A673 (cell line): ENCODE data around the gene IL1R1. TPM values are rescaled to one million over a fixed set of nuclear protein-coding genes. Genes with fewer than 3 reads are reported as not detected.

Experiments
- BruUV-seq: library from RNA; stranded (reverse); fragments of 400-500 nt; replicated peaks from 2 replicates; lab custom pipeline; 2021; lab: Mats Ljungman, UMichigan
- CTCF ChIA-PET: fragments of 300-600 bp; sonication (Branson Sonifier 250); formaldehyde crosslinking; loops from one replicate; lab custom pipeline; 2022; ENCODE audit warnings: antibody characterized with exemption; lab: Charles Lee
- POLR2A ChIA-PET: fragments of 300-600 bp; sonication (Branson Sonifier 250); formaldehyde crosslinking; loops from one replicate; lab custom pipeline; 2022; ENCODE audit warnings: antibody characterized with exemption; ENCODE audit not compliant: low non-redundant PET; lab: Charles Lee
- DNase-seq: peaks from one replicate; pipeline ENCODE4 v3.0.0-alpha.2; 2015; ENCODE audit warnings: low spot score
- H3K27ac ChIP-seq: fragments of 200-600 bp; sonication (generic); 2 replicates; pipeline ENCODE4 v1.5.1; 2016; ENCODE audit warnings: mixed run types, low read depth, mild to moderate bottlenecking, mixed read lengths, antibody characterized with exemption, low read length; ENCODE audit not compliant: poor library complexity, severe bottlenecking
- H3K27me3 ChIP-seq: fragments of 200-600 bp; sonication (generic); replicated peaks from 2 replicates; pipeline ENCODE4 v1.6.1; 2017; ENCODE audit warnings: mixed run types, low read depth, mild to moderate bottlenecking, mixed read lengths, antibody characterized with exemption, low read length; ENCODE audit not compliant: insufficient read depth, poor library complexity
- H3K36me3 ChIP-seq: fragments of 200-600 bp; sonication (generic); 2 replicates; pipeline ENCODE4 v1.6.1; 2016; ENCODE audit warnings: mixed run types, mild to moderate bottlenecking, mixed read lengths, antibody characterized with exemption, low read length; ENCODE audit not compliant: insufficient read depth, poor library complexity, severe bottlenecking
- H3K4me1 ChIP-seq: fragments of 200-600 bp; sonication (generic); 2 replicates; pipeline ENCODE4 v1.6.1; 2017; ENCODE audit warnings: mixed run types, mild to moderate bottlenecking, mixed read lengths, antibody characterized with exemption, low read length; ENCODE audit not compliant: insufficient read depth, poor library complexity, severe bottlenecking
- H3K4me3 ChIP-seq: fragments of 200-600 bp; sonication (generic); 2 replicates; pipeline ENCODE4 v1.5.1; 2016; ENCODE audit warnings: low read depth, mixed run types, mild to moderate bottlenecking, mixed read lengths, low read length; ENCODE audit not compliant: poor library complexity, severe bottlenecking
- H3K9me3 ChIP-seq: fragments of 200-600 bp; sonication (generic); 2 replicates; pipeline ENCODE4 v1.6.1; 2016; ENCODE audit warnings: mixed run types, low read depth, mild to moderate bottlenecking, mixed read lengths, antibody characterized with exemption, low read length; ENCODE audit not compliant: poor library complexity, severe bottlenecking
- EZH2 ChIP-seq: fragments of 200-600 bp; sonication (generic); IDR thresholded peaks from 2 replicates; pipeline ENCODE4 v1.6.1; 2017; ENCODE audit warnings: borderline replicate concordance, low read depth, mild to moderate bottlenecking, mixed read lengths, antibody characterized with exemption, low read length; ENCODE audit not compliant: poor library complexity, severe bottlenecking
- intact Hi-C: fragments of 100-400 bp; cut with micrococcal nuclease; formaldehyde crosslinking; loops from one replicate; pipeline ENCODE4 v1.10.0; 2022; ENCODE audit not compliant: unreplicated experiment
- total RNA-seq: library from RNA; stranded (reverse); gene quantifications from 2 replicates; pipeline ENCODE4 v1.2.3, GENCODE V29; 2021
- TF ChIP-seq, protein P1 (sequence below): fragments of 300-800, 200-600 bp; sonication (generic); conservative IDR thresholded peaks from 2 replicates; pipeline ENCODE4 v1.5.1; 2017; ENCODE audit warnings: low read depth, mild to moderate bottlenecking, antibody characterized with exemption, low read length, moderate library complexity, mixed read lengths

The IL1R1 gene
- total RNA-seq, 1 experiment from 2014 or later: 0.45 TPM

DNA sequence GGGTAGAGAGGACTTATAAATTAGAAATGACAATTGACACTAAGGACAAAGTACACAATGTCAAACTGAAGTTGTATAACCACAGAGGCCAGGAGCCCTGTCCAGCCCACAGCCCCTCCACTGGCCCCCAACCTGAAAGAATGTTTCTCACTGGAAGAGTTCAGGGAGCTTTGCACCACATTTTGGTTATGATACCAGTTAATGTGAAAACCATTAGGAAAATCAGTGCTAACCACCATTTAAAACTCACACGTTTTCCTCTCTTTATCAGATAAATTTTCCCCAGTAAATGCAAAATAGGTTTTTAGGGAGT is 38.1 kb downstream of the IL1R1 start:
- no peaks in the 10 kb centered on the region for H3K9me3 ChIP-seq
- H3K4me1 ChIP-seq: no peaks in the 10 kb centered on the region
- TF ChIP-seq, protein P1, sequence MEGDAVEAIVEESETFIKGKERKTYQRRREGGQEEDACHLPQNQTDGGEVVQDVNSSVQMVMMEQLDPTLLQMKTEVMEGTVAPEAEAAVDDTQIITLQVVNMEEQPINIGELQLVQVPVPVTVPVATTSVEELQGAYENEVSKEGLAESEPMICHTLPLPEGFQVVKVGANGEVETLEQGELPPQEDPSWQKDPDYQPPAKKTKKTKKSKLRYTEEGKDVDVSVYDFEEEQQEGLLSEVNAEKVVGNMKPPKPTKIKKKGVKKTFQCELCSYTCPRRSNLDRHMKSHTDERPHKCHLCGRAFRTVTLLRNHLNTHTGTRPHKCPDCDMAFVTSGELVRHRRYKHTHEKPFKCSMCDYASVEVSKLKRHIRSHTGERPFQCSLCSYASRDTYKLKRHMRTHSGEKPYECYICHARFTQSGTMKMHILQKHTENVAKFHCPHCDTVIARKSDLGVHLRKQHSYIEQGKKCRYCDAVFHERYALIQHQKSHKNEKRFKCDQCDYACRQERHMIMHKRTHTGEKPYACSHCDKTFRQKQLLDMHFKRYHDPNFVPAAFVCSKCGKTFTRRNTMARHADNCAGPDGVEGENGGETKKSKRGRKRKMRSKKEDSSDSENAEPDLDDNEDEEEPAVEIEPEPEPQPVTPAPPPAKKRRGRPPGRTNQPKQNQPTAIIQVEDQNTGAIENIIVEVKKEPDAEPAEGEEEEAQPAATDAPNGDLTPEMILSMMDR: no peak
- no peak for TF ChIP-seq EZH2
- ChIA-PET CTCF (no interaction called here), POLR2A (no interaction called here)
- no TSS peak for BruUV-seq
- H3K36me3 ChIP-seq: no peaks in the 10 kb centered on the region
- no peak overlapping the region for H3K4me3 ChIP-seq
- DNase-seq: no peak
- no peak overlapping the region for H3K27ac ChIP-seq
- peaks cover 58% of the 10 kb centered on the region for H3K27me3 ChIP-seq
- intact Hi-C loops: no loop called here

DNA sequence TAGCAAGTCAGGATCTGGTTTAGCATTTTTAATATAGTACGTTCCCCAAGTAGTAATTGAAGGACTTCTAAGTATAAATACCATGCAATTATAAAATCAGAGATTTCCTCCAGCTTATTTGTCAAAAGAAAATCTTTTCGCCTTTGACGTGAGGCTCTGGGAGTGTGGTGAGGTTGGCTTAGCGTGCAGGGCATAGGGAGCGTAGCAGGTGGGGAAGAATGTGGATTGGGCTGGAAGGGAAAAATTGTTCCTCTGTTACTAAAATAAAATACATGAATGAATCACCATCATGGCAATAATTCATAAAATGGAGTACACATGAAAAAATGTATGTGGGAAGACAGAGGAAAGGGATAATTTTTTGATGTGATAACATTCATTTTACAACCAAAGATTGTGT is 38.8 kb downstream of the IL1R1 start:
- no peak for TF ChIP-seq EZH2
- TF ChIP-seq, protein P1: no peak
- Histone ChIP-seq H3K36me3 (no peaks in the 10 kb centered on the region), H3K27ac (no peak overlapping the region), H3K27me3 (peaks cover 65% of the 10 kb centered on the region), H3K4me1 (no peaks in the 10 kb centered on the region), H3K4me3 (no peak overlapping the region), H3K9me3 (no peaks in the 10 kb centered on the region)
- intact Hi-C loops: no loop called here
- ChIA-PET POLR2A (no interaction called here), CTCF (no interaction called here)
- no TSS peak for BruUV-seq
- DNase-seq: no peak

DNA sequence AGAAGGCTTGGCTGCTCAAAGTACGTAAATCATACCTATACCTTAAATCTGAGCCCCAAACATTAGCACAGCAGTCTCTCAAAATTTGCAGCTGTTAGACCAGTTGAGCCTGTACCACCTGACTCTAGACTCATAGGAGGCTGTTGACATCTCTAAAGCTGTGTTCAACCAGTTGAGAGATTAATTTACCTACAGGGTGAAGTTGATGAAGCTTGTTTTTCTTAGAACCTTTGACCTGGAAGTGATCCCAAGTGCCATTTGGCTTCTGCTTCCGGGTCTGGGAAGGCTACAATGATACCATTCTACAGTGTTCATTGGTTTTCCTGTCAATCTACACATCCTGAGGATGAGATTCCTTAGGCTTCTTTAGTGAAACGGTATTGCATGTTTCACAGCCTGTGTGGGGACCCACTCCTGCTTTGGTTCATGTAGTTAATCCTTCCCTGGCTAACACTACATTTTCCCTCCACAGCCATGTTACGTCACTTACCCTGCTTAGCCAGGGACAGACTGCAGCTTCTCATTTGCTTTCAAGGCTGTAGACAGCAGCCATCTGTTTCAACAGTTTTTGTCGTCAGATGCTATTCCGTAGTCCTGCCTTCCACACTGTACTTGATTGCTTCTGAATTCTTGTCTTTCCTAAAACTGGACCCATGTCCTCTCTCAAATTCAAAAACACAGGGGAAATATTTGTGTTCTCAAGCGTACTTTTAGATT is 39.5 kb downstream of the IL1R1 start:
- Histone ChIP-seq H3K27me3 (peaks cover 72% of the 10 kb centered on the region), H3K27ac (no peak overlapping the region), H3K4me1 (no peaks in the 10 kb centered on the region), H3K4me3 (no peak overlapping the region), H3K9me3 (no peaks in the 10 kb centered on the region), H3K36me3 (no peaks in the 10 kb centered on the region)
- POLR2A ChIA-PET: no interaction called here
- TF ChIP-seq EZH2: no peak
- TF ChIP-seq, protein P1: no peak
- CTCF ChIA-PET: no interaction called here
- no TSS peak for BruUV-seq
- intact Hi-C loops: no loop called here
- DNase-seq: no peak
